Measurements from ENCODE around the gene SFXN5.

DNA sequence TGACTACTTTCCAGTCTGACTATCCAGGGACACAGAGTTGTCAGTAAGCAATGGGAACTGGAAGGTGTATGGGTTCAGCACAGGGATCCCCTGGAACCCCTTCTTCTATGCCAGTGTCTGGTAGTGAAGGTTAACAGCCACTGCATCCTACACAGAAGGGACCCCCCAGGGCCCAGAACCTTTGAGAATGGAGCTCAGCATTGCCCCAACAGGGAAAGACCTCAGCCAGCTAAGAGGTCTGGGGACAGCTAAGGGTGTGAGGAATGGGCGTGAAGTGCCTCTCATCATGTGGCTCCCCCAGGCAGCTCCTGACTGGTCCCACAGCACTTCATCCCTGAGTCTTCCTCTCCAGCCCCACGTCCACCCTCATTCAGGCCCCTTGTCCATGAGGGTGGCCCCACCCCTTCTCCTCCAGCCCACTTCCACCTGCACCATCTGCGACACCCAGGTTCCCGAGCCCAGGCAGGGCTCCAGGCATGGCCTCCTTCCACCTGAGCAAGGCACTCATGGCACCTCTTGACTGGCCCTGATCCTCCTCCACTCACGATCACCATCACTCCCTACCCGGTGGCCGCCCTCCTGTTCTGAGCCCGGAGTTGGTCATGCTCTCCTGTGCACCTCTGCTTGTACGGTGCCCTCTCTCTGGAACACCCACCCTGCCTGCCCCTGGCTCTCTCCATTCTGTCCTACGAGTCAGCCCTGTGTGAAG lies 77.1 kb downstream of the SFXN5 start:
- TF ChIP-seq, protein P1, sequence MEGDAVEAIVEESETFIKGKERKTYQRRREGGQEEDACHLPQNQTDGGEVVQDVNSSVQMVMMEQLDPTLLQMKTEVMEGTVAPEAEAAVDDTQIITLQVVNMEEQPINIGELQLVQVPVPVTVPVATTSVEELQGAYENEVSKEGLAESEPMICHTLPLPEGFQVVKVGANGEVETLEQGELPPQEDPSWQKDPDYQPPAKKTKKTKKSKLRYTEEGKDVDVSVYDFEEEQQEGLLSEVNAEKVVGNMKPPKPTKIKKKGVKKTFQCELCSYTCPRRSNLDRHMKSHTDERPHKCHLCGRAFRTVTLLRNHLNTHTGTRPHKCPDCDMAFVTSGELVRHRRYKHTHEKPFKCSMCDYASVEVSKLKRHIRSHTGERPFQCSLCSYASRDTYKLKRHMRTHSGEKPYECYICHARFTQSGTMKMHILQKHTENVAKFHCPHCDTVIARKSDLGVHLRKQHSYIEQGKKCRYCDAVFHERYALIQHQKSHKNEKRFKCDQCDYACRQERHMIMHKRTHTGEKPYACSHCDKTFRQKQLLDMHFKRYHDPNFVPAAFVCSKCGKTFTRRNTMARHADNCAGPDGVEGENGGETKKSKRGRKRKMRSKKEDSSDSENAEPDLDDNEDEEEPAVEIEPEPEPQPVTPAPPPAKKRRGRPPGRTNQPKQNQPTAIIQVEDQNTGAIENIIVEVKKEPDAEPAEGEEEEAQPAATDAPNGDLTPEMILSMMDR (conservative IDR thresholded peaks at IDR 0.05 in 1 of 2, IDR thresholded peaks at IDR 0.05 in 1 of 2; ENCODE audit: extremely low read depth in 1 of 2, insufficient read depth in 1 of 2, low read depth in 1 of 2, low read length in 2 of 2), result no peak
- TF ChIP-seq EZH2 (IDR thresholded peaks at IDR 0.05; ENCODE audit: borderline replicate concordance, low read length), result no peak
